Neuronal stem cell (in vitro differentiated cells): ENCODE data around the gene DCAF16.

Experiments used
- DNase-seq: peaks from one replicate; pipeline ENCODE4 v3.0.0-alpha.2; 2013; ENCODE audit warnings: low spot score
- H2AFZ ChIP-seq: one replicate; pipeline ENCODE4 v1.6.1; 2013; ENCODE audit warnings: mild to moderate bottlenecking, low read length, inconsistent platforms
- H2AK5ac ChIP-seq: 2 replicates; pipeline ENCODE4 v1.6.1; 2013; ENCODE audit warnings: low read depth, mild to moderate bottlenecking, inconsistent platforms, low read length, moderate library complexity, mixed read lengths
- H2BK120ac ChIP-seq: 2 replicates; pipeline ENCODE4 v1.6.1; 2013; ENCODE audit warnings: low read depth, mild to moderate bottlenecking, inconsistent platforms, low read length, moderate library complexity, mixed read lengths
- H2BK12ac ChIP-seq: one replicate; pipeline ENCODE4 v1.6.1; 2013; ENCODE audit warnings: low read length, inconsistent platforms
- H2BK15ac ChIP-seq: 2 replicates; pipeline ENCODE4 v1.6.1; 2013; ENCODE audit warnings: mild to moderate bottlenecking, low read length, inconsistent platforms, mixed read lengths
- H2BK5ac ChIP-seq: one replicate; pipeline ENCODE4 v1.6.1; 2013; ENCODE audit warnings: inconsistent platforms, mild to moderate bottlenecking, low read length, moderate library complexity
- H3K14ac ChIP-seq: one replicate; pipeline ENCODE4 v1.6.1; 2013; ENCODE audit warnings: low read length, inconsistent platforms
- H3K18ac ChIP-seq: 2 replicates; pipeline ENCODE4 v1.6.1; 2013; ENCODE audit warnings: low read length, inconsistent platforms
- H3K23ac ChIP-seq: 2 replicates; pipeline ENCODE4 v1.6.1; 2013; ENCODE audit warnings: low read depth, mild to moderate bottlenecking, mixed read lengths, low read length, inconsistent platforms; ENCODE audit not compliant: poor library complexity
- H3K27ac ChIP-seq: replicated peaks from 3 replicates; pipeline ENCODE4 v1.5.1; 2013; ENCODE audit warnings: low read length, inconsistent platforms
- H3K27me3 ChIP-seq, 3 experiments: 2 replicates each; pipeline ENCODE4 v1.6.1; 2013; ENCODE audit warnings: low read length in 3 of 3, mild to moderate bottlenecking in 2 of 3, inconsistent platforms in 1 of 3, low read depth in 1 of 3, mixed read lengths in 1 of 3, moderate library complexity in 1 of 3; ENCODE audit not compliant: control insufficient read depth in 3 of 3, insufficient read depth in 3 of 3
- H3K36me3 ChIP-seq, 2 donors: replicated peaks in 1 of 2; 2 replicates each; pipeline ENCODE4 v1.6.1; 2013; ENCODE audit warnings: low read length in 2 of 2; ENCODE audit not compliant: control insufficient read depth in 2 of 2, insufficient read depth in 2 of 2
- H3K4ac ChIP-seq: 2 replicates; pipeline ENCODE4 v1.6.1; 2013; ENCODE audit warnings: inconsistent platforms, mild to moderate bottlenecking, low read length, moderate library complexity
- H3K4me1 ChIP-seq, 2 donors: 1 replicate in 1 of 2; 2 replicates in 1 of 2; pipeline ENCODE4 v1.6.1; 2013; ENCODE audit warnings: low read length in 2 of 2, low read depth in 1 of 2; ENCODE audit not compliant: control insufficient read depth in 2 of 2, insufficient read depth in 1 of 2
- H3K4me2 ChIP-seq: one replicate; pipeline ENCODE4 v1.6.1; 2013; ENCODE audit warnings: mild to moderate bottlenecking, low read length, inconsistent platforms; ENCODE audit not compliant: insufficient read depth, poor library complexity, severe bottlenecking
- H3K4me3 ChIP-seq, 2 donors: 2 replicates each; pipeline ENCODE4 v1.5.1; 2013; ENCODE audit warnings: low read length in 2 of 2, mild to moderate bottlenecking in 2 of 2, inconsistent platforms in 1 of 2, moderate library complexity in 1 of 2
- H3K79me1 ChIP-seq: one replicate; pipeline ENCODE4 v1.6.1; 2013; ENCODE audit warnings: low read depth, mild to moderate bottlenecking, inconsistent platforms, low read length, moderate library complexity
- H3K9ac ChIP-seq: one replicate; pipeline ENCODE4 v1.6.1; 2013; ENCODE audit warnings: mild to moderate bottlenecking, low read depth, low read length, inconsistent platforms; ENCODE audit not compliant: poor library complexity
- H3K9me3 ChIP-seq, 2 donors: replicated peaks in 1 of 2; 2 replicates each; pipeline versions ENCODE3 to v1.6.1; 2013; ENCODE audit warnings: low read length in 2 of 2, mild to moderate bottlenecking in 2 of 2, inconsistent platforms in 1 of 2, low read depth in 1 of 2, mixed read lengths in 1 of 2, moderate library complexity in 1 of 2; ENCODE audit not compliant: control insufficient read depth in 2 of 2, insufficient read depth in 1 of 2
- H4K8ac ChIP-seq: one replicate; pipeline ENCODE4 v1.6.1; 2013; ENCODE audit warnings: low read depth, mild to moderate bottlenecking, inconsistent platforms, low read length, moderate library complexity
- H4K91ac ChIP-seq: one replicate; pipeline ENCODE4 v1.6.1; 2013; ENCODE audit warnings: low read length, low read depth, mild to moderate bottlenecking, inconsistent platforms; ENCODE audit not compliant: poor library complexity
- WGBS, 2 donors: extraction: QIAGEN DNeasy Blood & Tissue Kit; methylation state at CpG; one replicate each; pipeline ENCODE4 v1.1.7; 2013; ENCODE audit warnings: missing lambda C conversion rate in 2 of 2, mixed read lengths in 1 of 2; ENCODE audit not compliant: insufficient read length in 2 of 2, insufficient replicate concordance in 1 of 2; ENCODE audit errors: extremely low coverage in 2 of 2; 5-methylcytosine and 5-hydroxymethylcytosine counted together

DCAF16 gene

GRCh38 chr4:17780501-17781299 lies 29.9 kb downstream of the DCAF16 start:
- H2BK120ac ChIP-seq, result no peak overlapping the region
- H3K14ac ChIP-seq, result peak overlapping the region; percentile 9
- H2AFZ ChIP-seq, result peak overlapping the region; percentile 93
- no CpG with 5 or more reads among the region's 31 CpGs for WGBS, 2 donors
- no peak overlapping the region for H2BK15ac ChIP-seq
- H3K4ac ChIP-seq, result no peak overlapping the region
- H3K4me2 ChIP-seq, result peak overlapping the region; percentile 99
- H3K9ac ChIP-seq, result peak overlapping the region; percentile 30
- DNase-seq, result no peak
- no peaks in the 10 kb centered on the region for H3K9me3 ChIP-seq
- H2AK5ac ChIP-seq, result no peak overlapping the region
- H3K79me1 ChIP-seq, result no peaks in the 10 kb centered on the region
- no peak overlapping the region for H4K91ac ChIP-seq
- H3K36me3 ChIP-seq, result no peaks in the 10 kb centered on the region
- no peak overlapping the region for H2BK5ac ChIP-seq
- peak overlapping the region; percentile 76 for H3K18ac ChIP-seq
- H3K23ac ChIP-seq, result no peak overlapping the region
- peak overlapping the region; percentile 30 to 70 for H3K4me3 ChIP-seq
- peaks cover 2 to 38% (median 25%) of the 10 kb centered on the region in 3 experiments for H3K27me3 ChIP-seq
- no peak overlapping the region for H4K8ac ChIP-seq
- no peak overlapping the region for H2BK12ac ChIP-seq
- no peak overlapping the region for H3K27ac ChIP-seq
- peaks cover 0 to 21% of the 10 kb centered on the region in 2 donors for H3K4me1 ChIP-seq

GRCh38 chr4:17778431-17778830 lies 32.1 kb downstream of the DCAF16 start:
- Histone ChIP-seq H3K4me1 (peaks cover 0 to 21% of the 10 kb centered on the region in 2 donors), H3K14ac (no peak overlapping the region), H3K36me3 (no peaks in the 10 kb centered on the region), H2BK120ac (no peak overlapping the region), H2BK12ac (no peak overlapping the region), H3K27ac (no peak overlapping the region), H2BK15ac (no peak overlapping the region), H2AK5ac (no peak overlapping the region), H3K18ac (no peak overlapping the region), H3K4me3 (no peak overlapping the region), H3K79me1 (no peaks in the 10 kb centered on the region), H3K9me3 (no peaks in the 10 kb centered on the region), H3K23ac (no peak overlapping the region), H2BK5ac (no peak overlapping the region), H3K4ac (no peak overlapping the region), H3K27me3 (peaks cover 2 to 41% (median 25%) of the 10 kb centered on the region in 3 experiments), H4K91ac (no peak overlapping the region), H2AFZ (no peak overlapping the region), H3K9ac (no peak overlapping the region), H3K4me2 (no peak overlapping the region), H4K8ac (no peak overlapping the region)
- no CpG with 5 or more reads among the region's 3 CpGs for WGBS, 2 donors
- DNase-seq, result no peak

GRCh38 chr4:17773135-17773698 lies 37.3 kb downstream of the DCAF16 start:
- no peak overlapping the region for H3K27ac ChIP-seq
- no peaks in the 10 kb centered on the region for H3K79me1 ChIP-seq
- no peak overlapping the region for H2BK120ac ChIP-seq
- no peak overlapping the region for H3K4me2 ChIP-seq
- H3K14ac ChIP-seq, result no peak overlapping the region
- no peak overlapping the region for H3K4me3 ChIP-seq
- H3K9ac ChIP-seq, result no peak overlapping the region
- no peaks in the 10 kb centered on the region for H3K36me3 ChIP-seq
- H3K18ac ChIP-seq, result no peak overlapping the region
- H2BK15ac ChIP-seq, result no peak overlapping the region
- no peak overlapping the region for H4K8ac ChIP-seq
- no peak overlapping the region for H2BK5ac ChIP-seq
- H2AFZ ChIP-seq, result no peak overlapping the region
- no peak overlapping the region for H2AK5ac ChIP-seq
- H3K23ac ChIP-seq, result no peak overlapping the region
- no CpG with 5 or more reads among the region's 10 CpGs for WGBS, 2 donors
- no peak for DNase-seq
- no peaks in the 10 kb centered on the region for H3K4me1 ChIP-seq
- H3K4ac ChIP-seq, result no peak overlapping the region
- no peak overlapping the region for H4K91ac ChIP-seq
- H3K27me3 ChIP-seq, result peaks cover 0 to 3% (median 0%) of the 10 kb centered on the region in 3 experiments
- no peak overlapping the region for H2BK12ac ChIP-seq
- no peaks in the 10 kb centered on the region for H3K9me3 ChIP-seq

GRCh38 chr4:17771284-17771908 lies 39.2 kb downstream of the DCAF16 start:
- Histone ChIP-seq H3K4me2 (no peak overlapping the region), H2AFZ (no peak overlapping the region), H2BK15ac (no peak overlapping the region), H3K4me1 (no peaks in the 10 kb centered on the region), H2BK12ac (no peak overlapping the region), H4K91ac (no peak overlapping the region), H3K27me3 (peaks cover 0 to 3% (median 0%) of the 10 kb centered on the region in 3 experiments), H3K4me3 (no peak overlapping the region), H3K9ac (no peak overlapping the region), H3K27ac (no peak overlapping the region), H2BK120ac (no peak overlapping the region), H3K23ac (no peak overlapping the region), H3K4ac (no peak overlapping the region), H3K79me1 (no peaks in the 10 kb centered on the region), H3K18ac (no peak overlapping the region), H4K8ac (no peak overlapping the region), H3K9me3 (no peaks in the 10 kb centered on the region), H3K36me3 (no peaks in the 10 kb centered on the region), H3K14ac (no peak overlapping the region), H2AK5ac (no peak overlapping the region), H2BK5ac (no peak overlapping the region)
- no CpG with 5 or more reads among the region's 8 CpGs for WGBS, 2 donors
- DNase-seq, result no peak
